ENCODE results near the gene RAB20. TPM values are rescaled to one million over a fixed set of nuclear protein-coding genes. Genes with fewer than 3 reads are reported as not detected.

Gene RAB20
- total and polyA plus RNA-seq, 2 of the 8 experiments (the other 6 are each of a cell fraction or from before 2014, with no cell fraction given), result 14.8 to 27.9 TPM

GRCh38 chr13:110495881-110496280 lies 65.6 kb downstream of the RAB20 start:
- Histone ChIP-seq H3K36me3 (ENCODE audit: control insufficient read depth in 2 of 4, insufficient read depth in 4 of 4, low read length in 3 of 4) (peaks cover 7 to 59% (median 33%) of the 10 kb centered on the region in 4 experiments; a peak in 7 of 8 replicates), H3K23me2 (ENCODE audit: low read depth, low read length) (no peaks in the 10 kb centered on the region)
- POLR2A ChIA-PET (ENCODE audit: partially characterized antibody), result interaction anchor here (1.1 kb wide), 1 partner anchor 10 kb away, joined by 3 read pairs; no protein-coding TSS in a partner anchor
- TF ChIP-seq BRCA1 (IDR thresholded peaks at IDR 0.05; ENCODE audit: low read depth, low read length) (no peak), EP300 (IDR thresholded peaks at IDR 0.05; ENCODE audit: borderline replicate concordance in 1 of 2, low read depth in 2 of 2, low read length in 2 of 2) (no peak), SP4 (IDR thresholded peaks at IDR 0.05; ENCODE audit: low read length) (no peak), POLR2AphosphoS5 (IDR thresholded peaks at IDR 0.05; ENCODE audit: low read depth, low read length) (no peak), SRF (IDR thresholded peaks at IDR 0.05; ENCODE audit: low read depth, low read length) (no peak), NRF1 (IDR thresholded peaks at IDR 0.05; ENCODE audit: low read depth, low read length) (no peak), CTBP2 (IDR thresholded peaks at IDR 0.05; ENCODE audit: borderline replicate concordance, insufficient read depth, insufficient read length, low read length) (no peak), MAFK (IDR thresholded peaks at IDR 0.05; ENCODE audit: low read depth, low read length) (no peak), EZH2 (IDR thresholded peaks at IDR 0.05; ENCODE audit: low read depth, low read length, severe bottlenecking) (no peak), RFX5 (IDR thresholded peaks at IDR 0.05; ENCODE audit: borderline replicate concordance, low read depth, low read length) (no peak)
- TF ChIP-seq, protein P1, sequence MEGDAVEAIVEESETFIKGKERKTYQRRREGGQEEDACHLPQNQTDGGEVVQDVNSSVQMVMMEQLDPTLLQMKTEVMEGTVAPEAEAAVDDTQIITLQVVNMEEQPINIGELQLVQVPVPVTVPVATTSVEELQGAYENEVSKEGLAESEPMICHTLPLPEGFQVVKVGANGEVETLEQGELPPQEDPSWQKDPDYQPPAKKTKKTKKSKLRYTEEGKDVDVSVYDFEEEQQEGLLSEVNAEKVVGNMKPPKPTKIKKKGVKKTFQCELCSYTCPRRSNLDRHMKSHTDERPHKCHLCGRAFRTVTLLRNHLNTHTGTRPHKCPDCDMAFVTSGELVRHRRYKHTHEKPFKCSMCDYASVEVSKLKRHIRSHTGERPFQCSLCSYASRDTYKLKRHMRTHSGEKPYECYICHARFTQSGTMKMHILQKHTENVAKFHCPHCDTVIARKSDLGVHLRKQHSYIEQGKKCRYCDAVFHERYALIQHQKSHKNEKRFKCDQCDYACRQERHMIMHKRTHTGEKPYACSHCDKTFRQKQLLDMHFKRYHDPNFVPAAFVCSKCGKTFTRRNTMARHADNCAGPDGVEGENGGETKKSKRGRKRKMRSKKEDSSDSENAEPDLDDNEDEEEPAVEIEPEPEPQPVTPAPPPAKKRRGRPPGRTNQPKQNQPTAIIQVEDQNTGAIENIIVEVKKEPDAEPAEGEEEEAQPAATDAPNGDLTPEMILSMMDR (IDR thresholded peaks at IDR 0.05; ENCODE audit: control extremely low read depth in 1 of 3, insufficient read depth in 1 of 3, low read depth in 1 of 3, low read length in 3 of 3), result no peak

More at GRCh38 chr13:110495881-110496280, 65.6 kb downstream of the RAB20 start:
- CTCF ChIA-PET (ENCODE audit: partially characterized antibody), result interaction anchor here (1.0 to 2.2 kb wide), 3 partner anchors 8 to 36 kb away, joined by 3 to 7 read pairs (median 3); no protein-coding TSS in a partner anchor
- no peak for FAIRE-seq
- Histone ChIP-seq H2AFZ (ENCODE audit: low read length) (no peak overlapping the region), H3K23ac (ENCODE audit: insufficient read length) (no peak overlapping the region), H3K4me1 (replicated peaks in 1 of 4; ENCODE audit: control insufficient read depth in 3 of 4, insufficient read depth in 4 of 4, low read length in 3 of 4) (no peaks in the 10 kb centered on the region), H3K14ac (ENCODE audit: insufficient read length) (no peak overlapping the region), H4K5ac (ENCODE audit: insufficient read length, low read depth, low read length) (no peak overlapping the region), H2BK120ac (replicated peaks; ENCODE audit: low read depth, low read length) (no peak overlapping the region), H3K4me2 (ENCODE audit: insufficient read depth in 1 of 2, low read depth in 2 of 2, low read length in 2 of 2) (no peak overlapping the region), H3K4me3 (ENCODE audit: extremely low read depth in 1 of 4, insufficient read depth in 2 of 4, low read depth in 3 of 4, low read length in 4 of 4) (no peak overlapping the region), H3K27me3 (replicated peaks in 1 of 4; ENCODE audit: control insufficient read depth in 3 of 4, extremely low read depth in 1 of 4, insufficient read depth in 3 of 4, low read length in 3 of 4) (no peaks in the 10 kb centered on the region), H3K18ac (ENCODE audit: extremely low read depth, low read length) (no peak overlapping the region), H3K56ac (replicated peaks; ENCODE audit: insufficient read length, low read depth, low read length) (no peak overlapping the region), H4K91ac (replicated peaks; ENCODE audit: insufficient read length, low read length) (no peak overlapping the region), H3K79me1 (ENCODE audit: low read depth, low read length) (no peaks in the 10 kb centered on the region), H3K9me3 (ENCODE audit: insufficient read depth in 2 of 2, low read depth in 1 of 2, low read length in 1 of 2) (peaks cover 3 to 10% of the 10 kb centered on the region in 2 experiments; a peak in 2 of 4 replicates), H2BK12ac (ENCODE audit: low read depth, low read length) (no peak overlapping the region), H3K79me2 (ENCODE audit: control insufficient read depth in 1 of 2, insufficient read depth in 2 of 2, low read length in 2 of 2) (no peaks in the 10 kb centered on the region), H2BK20ac (ENCODE audit: low read length) (no peak overlapping the region), H3K27ac (ENCODE audit: low read depth, low read length) (no peak overlapping the region), H4K20me1 (replicated peaks in 1 of 2; ENCODE audit: control insufficient read depth in 1 of 2, insufficient read depth in 2 of 2, low read length in 2 of 2) (no peaks in the 10 kb centered on the region), H3K9ac (replicated peaks in 1 of 4; ENCODE audit: extremely low read depth in 1 of 4, low read depth in 3 of 4, low read length in 3 of 4) (no peak overlapping the region), H2AK5ac (ENCODE audit: low read depth, low read length) (no peak overlapping the region), H4K8ac (ENCODE audit: extremely low read depth, insufficient read depth, low read length) (no peak overlapping the region; the same call in none of the 2 replicates), H3K4ac (replicated peaks; ENCODE audit: insufficient read length, low read depth, low read length) (no peak overlapping the region), H2BK5ac (ENCODE audit: low read depth, low read length) (no peak overlapping the region), H2BK15ac (ENCODE audit: low read length) (no peak overlapping the region)
- WGBS, 2 experiments (ENCODE audit: extremely low coverage in 1 of 2, insufficient coverage in 1 of 2, insufficient read length in 1 of 2, insufficient replicate concordance in 2 of 2, low coverage in 1 of 2, low lambda C conversion rate in 2 of 2, missing lambda C conversion rate in 1 of 2), result 100% methylated on average over 2 of the region's 3 CpGs; no CpG with 5 or more reads in 1 of the 2 experiments
- no peak for DNase-seq (ENCODE audit: low read depth in 1 of 2, low spot score in 2 of 2)
